Renal cortex interstitium (tissue), 11 donors: ENCODE data around the gene CTNND2. TPM values are rescaled to one million over a fixed set of nuclear protein-coding genes. Genes with fewer than 3 reads are reported as not detected.
"Not testable (repeated sequence)": the region's sequence is repeated elsewhere in the genome, so short reads cannot be mapped to it uniquely, and the experiment has no call there.

Source experiments
- DNase-seq, 11 donors: peaks; one replicate each; pipeline ENCODE4 v3.0.0-alpha.2; 2013; ENCODE audit warnings: low read depth in 9 of 11, low spot score in 4 of 11; ENCODE audit errors: extremely low read depth in 1 of 11
- polyA plus RNA-seq, 3 donors: library from polyadenylated mRNA; unstranded; fragments of 120-200 nt; gene quantifications; one replicate each; pipeline ENCODE4 v1.2.1, GENCODE V29; 2013; ENCODE audit not compliant: insufficient read length in 3 of 3

Gene CTNND2
- polyA plus RNA-seq, 3 donors: 2.0 to 2.4 (median 2.3) TPM

DNA sequence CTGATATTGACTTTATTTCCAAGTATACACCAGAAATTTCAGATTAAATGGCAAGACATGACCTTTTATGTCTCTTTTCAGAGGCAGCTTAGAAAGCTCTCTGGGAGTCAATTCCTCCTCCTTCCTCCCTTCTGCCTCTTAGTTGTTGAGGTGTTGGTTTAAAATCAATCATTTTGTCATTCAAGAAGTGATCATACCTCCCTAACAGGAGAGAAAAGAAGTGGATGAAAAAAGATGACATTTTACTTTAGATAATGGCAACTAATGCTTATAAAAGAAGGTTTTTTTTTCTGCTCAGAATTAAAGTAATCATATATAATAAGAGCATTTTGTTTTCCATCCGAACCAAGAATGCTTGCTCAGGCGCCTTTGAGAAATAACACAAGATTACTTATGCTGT, 448.7 kb downstream of the CTNND2 start:
- no peak for DNase-seq

DNA sequence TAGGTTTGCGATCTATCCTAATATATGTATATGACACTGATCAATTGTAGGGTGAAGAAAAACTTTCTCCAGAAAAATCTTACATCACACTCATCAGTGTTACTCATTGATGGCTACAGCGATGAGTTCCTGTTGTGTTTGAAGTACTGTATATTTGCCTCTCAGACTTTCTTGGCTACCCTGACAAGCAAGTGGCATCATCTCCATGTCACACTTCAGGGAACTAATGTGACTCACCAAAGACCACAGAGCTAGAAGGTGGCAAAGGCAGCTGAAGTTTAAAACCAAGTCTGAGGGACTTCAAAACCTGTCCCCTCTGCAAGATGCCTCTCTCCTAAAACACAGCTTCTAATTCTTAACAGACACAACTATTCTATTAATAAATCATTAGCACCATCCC, 451.4 kb downstream of the CTNND2 start:
- DNase-seq: no peak

DNA sequence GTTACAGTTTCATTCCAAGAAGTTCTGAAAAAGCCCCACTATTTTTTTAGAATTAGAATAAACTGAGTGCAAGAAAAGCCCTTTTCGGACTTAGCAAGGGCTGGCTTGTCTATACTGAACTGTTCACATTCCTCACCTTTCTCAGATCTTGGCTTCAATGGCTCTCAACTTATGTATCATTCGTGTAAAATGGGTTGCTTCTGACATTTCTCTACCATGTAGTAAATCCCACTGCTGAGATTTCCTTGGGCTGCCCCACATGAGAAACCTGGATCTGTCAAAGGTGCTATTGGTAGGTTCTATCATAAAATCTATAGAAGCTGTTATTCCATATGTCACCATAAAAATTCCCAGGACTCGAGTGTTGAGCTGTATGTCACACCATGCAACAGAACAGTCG, 454.3 kb downstream of the CTNND2 start:
- no peak for DNase-seq

GRCh38 chr5:11449217-11449616, 455.0 kb downstream of the CTNND2 start:
- no peak for DNase-seq

DNA sequence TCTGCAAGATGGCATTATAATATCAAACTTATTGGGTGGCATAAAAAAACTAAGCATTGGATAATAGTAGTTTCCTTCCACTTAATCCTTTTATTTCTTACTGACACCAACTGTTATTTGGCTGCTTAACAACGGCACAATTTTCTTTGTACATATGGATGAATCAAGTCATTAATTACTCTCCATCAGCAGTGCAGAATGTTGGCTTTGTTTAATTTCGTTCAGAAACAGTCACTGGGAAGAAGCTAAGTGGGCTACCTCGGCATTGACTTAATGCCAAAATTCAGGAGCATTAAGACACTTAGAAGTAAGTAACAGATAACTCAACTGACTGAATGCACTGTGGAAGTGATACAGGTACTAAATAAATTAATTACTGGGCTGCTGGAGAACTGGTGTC, 460.4 kb downstream of the CTNND2 start:
- DNase-seq: no peak

GRCh38 chr5:11432116-11432515, 472.1 kb downstream of the CTNND2 start:
- DNase-seq: no peak

DNA sequence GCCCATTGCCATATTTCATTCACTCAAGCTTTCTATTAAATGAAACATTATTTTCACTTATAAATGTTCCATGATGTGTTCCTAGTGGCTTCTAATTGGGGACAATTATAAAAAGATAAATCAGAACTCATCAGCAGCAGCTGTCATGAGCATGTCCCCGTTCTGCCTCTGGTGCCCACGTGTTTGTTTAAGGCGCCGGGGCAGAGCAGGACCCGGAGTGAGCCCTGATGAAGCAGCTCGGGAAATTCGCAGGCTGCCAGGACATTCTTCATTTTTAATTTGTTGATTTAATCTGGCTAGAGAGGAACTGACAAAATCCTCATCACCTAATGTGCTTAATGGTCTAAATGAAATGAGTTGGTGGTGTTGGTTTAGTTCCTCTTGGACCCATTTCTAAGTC, 475.0 kb downstream of the CTNND2 start:
- no peak for DNase-seq

DNA sequence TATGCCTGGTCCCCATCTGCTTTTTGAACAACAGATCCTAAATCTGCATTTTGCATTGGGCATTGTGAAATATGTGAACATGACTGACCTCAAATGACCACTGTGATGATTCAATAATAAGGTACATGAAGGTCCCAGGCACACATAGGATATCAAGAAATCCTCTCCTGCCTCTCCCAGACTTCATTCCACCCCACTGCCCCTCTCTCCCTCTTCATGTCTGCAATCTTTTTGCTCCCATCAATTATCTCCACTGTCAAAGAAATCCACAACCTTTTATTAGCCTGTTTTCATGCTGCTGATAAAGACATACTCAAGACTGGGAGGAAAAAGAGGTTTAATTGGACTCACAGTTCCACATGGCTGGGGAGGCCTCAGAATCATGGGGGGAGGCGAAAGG, 476.7 kb downstream of the CTNND2 start:
- DNase-seq: no peak

DNA sequence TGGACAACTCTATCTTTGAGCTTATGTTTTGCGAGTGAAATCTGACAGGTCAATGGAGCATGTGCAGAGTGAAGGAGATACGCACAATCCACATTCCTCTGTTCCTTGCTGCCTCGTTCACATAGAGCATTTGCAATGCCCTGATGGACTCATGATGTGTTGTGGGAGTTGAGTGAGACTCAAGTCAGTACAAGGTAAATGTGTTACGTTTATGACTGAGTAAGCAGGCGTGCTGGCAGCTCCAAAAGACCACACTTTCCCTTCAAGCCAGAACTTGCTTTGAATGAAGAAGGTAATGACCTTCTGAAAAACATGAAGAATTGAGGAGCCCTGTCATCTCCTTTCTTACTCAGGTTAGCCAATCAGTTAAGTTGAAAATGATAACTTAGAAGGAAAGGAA, 477.8 kb downstream of the CTNND2 start:
- no peak for DNase-seq

- DNase-seq: no peak
Observed at GRCh38 chr5:11422342-11422741, 481.9 kb downstream of the CTNND2 start.

- DNase-seq: no peak
Observed at GRCh38 chr5:11420969-11421368, 483.3 kb downstream of the CTNND2 start.

DNA sequence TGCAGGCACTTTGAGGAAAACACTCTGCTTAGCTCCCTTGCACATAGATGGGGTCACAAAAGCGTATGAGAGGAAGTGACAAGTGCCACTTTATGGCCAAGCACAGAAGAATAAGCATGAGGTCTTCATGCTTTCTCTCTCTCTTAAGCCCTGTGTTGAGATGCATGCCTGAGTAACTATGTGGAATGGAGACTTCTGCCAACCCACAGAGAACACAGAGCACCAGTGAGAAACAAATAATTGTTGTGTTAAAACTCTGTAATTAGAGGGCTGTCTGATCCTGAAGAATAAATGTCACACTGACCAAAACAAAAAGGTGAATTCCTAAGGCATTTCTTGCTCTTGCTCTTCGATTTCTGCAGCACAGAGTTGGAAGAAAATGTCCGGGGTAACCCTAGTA, 488.5 kb downstream of the CTNND2 start:
- DNase-seq: no peak

GRCh38 chr5:11414732-11415131, 489.5 kb downstream of the CTNND2 start:
- DNase-seq: not testable (repeated sequence)

DNA sequence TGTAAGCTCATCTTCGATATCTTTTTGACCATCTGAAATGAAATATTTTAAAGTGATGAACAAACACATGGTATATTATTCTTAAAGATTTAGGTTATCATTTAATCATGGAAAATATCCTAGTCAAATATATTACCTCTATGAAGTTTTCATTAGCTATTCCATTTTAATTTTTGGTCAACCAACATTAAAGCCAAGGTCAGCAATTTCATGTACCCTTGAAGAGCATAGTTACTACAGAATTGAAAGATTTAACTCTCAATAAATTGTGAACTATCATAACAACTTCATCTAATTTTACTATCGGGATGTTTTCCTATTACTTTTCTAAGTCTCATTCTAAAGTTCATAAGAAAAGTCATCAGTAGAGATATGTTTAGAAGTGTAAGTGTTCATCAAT, 492.6 kb downstream of the CTNND2 start:
- DNase-seq: no peak

DNA sequence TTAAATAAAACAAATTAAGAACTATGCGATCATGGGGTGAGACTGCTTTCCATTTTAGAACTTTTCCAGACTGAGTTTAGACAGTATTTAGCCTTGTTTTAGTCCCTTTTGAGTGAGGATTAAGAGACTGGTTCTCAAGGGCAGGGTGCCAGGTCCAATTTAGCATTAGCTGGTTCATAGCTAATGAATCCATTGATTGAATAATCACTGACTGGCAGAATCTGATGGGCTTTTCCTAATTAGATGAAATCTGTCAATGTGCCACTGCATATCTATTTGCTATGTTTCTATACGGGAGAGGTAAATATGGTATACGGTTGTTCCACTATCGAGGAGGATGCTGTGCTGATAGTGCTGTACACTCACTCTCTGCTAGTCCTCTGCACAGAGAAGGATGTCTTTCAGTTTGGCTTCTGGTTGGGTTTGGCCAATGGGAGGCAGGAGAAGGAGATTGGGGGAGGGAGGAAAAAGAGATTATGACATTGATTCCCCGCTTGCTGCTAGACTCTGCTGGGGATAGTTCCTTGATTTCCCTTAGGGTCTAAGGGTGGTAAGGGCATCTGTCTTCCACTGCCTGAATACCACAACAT, 496.6 kb downstream of the CTNND2 start:
- no peak for DNase-seq

GRCh38 chr5:11400316-11400715, 503.9 kb downstream of the CTNND2 start:
- no peak for DNase-seq

- DNase-seq: no peak
Observed at GRCh38 chr5:11398728-11399127, 505.5 kb downstream of the CTNND2 start.

DNA sequence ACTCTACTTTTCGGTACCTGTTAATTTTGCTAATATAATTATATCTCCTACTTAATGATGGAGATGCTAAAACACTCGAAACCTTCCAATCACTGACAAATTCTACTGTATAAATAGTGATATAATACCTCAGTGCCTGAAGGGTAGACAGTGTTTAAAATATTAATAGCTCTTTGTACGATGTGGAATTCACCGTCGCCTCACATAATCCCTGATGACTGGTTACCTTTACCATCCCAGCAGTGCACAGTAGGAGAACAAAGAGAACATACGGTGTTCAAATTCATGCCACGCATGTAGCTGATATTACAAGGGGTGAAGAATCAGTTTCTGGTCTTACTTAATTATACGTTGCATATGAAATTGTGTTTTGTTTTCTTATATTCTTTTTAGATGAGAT, 506.7 kb downstream of the CTNND2 start:
- no peak for DNase-seq

GRCh38 chr5:11396917-11397316, 507.3 kb downstream of the CTNND2 start:
- no peak for DNase-seq

- DNase-seq: no peak
Observed at GRCh38 chr5:11394933-11395332, 509.3 kb downstream of the CTNND2 start.

- DNase-seq: no peak
Observed at GRCh38 chr5:11390291-11390767, 513.9 kb downstream of the CTNND2 start.

- DNase-seq: no peak
Observed at GRCh38 chr5:11387382-11387781, 516.9 kb downstream of the CTNND2 start.
